H9 (cell line): ENCODE measurements around the gene MNAT1. TPM values are rescaled to one million over a fixed set of nuclear protein-coding genes. Genes with fewer than 3 reads are reported as not detected.

ENCODE experiments used
- DNase-seq: peaks from one replicate; pipeline ENCODE4 v3.0.0-alpha.2; 2017
- H2AFZ ChIP-seq: one replicate; pipeline ENCODE4 v1.6.1; 2013; ENCODE audit warnings: mild to moderate bottlenecking, low read length, control low read depth, moderate library complexity
- H2AK5ac ChIP-seq: 2 replicates; pipeline ENCODE4 v1.6.1; 2013; ENCODE audit warnings: low read length, control low read depth, mixed read lengths; ENCODE audit not compliant: insufficient read length
- H2BK120ac ChIP-seq: one replicate; pipeline ENCODE4 v1.6.1; 2013; ENCODE audit warnings: low read depth, mild to moderate bottlenecking, low read length, control low read depth, inconsistent platforms; ENCODE audit not compliant: poor library complexity, severe bottlenecking
- H2BK12ac ChIP-seq: 2 replicates; pipeline ENCODE4 v1.6.1; 2013; ENCODE audit warnings: low read length, control low read depth, mixed read lengths, low read depth; ENCODE audit not compliant: insufficient read length
- H2BK15ac ChIP-seq: 2 replicates; pipeline ENCODE4 v1.6.1; 2013; ENCODE audit warnings: low read depth, low read length, control low read depth
- H2BK20ac ChIP-seq: one replicate; pipeline ENCODE4 v1.6.1; 2013; ENCODE audit warnings: low read depth, mild to moderate bottlenecking, low read length, control low read depth, inconsistent platforms; ENCODE audit not compliant: poor library complexity, severe bottlenecking
- H2BK5ac ChIP-seq: 2 replicates; pipeline ENCODE4 v1.6.1; 2013; ENCODE audit warnings: low read length, control low read depth, mixed read lengths; ENCODE audit not compliant: insufficient read length
- H3K14ac ChIP-seq: 2 replicates; pipeline ENCODE4 v1.6.1; 2013; ENCODE audit warnings: low read length, control low read depth; ENCODE audit not compliant: insufficient read depth
- H3K18ac ChIP-seq: 2 replicates; pipeline ENCODE4 v1.6.1; 2013; ENCODE audit warnings: low read depth, mild to moderate bottlenecking, mixed read lengths, low read length, control low read depth; ENCODE audit not compliant: insufficient read length
- H3K23ac ChIP-seq: 2 replicates; pipeline ENCODE4 v1.6.1; 2013; ENCODE audit warnings: low read length, control low read depth, mixed read lengths, low read depth; ENCODE audit not compliant: insufficient read length
- H3K23me2 ChIP-seq: 2 replicates; pipeline ENCODE4 v1.6.1; 2013; ENCODE audit warnings: low read depth, mild to moderate bottlenecking, mixed read lengths, low read length, control low read depth; ENCODE audit not compliant: insufficient read length, poor library complexity, severe bottlenecking
- H3K27ac ChIP-seq: 2 replicates; pipeline ENCODE4 v1.5.1; 2013; ENCODE audit warnings: low read length, control low read depth, mixed read lengths, low read depth; ENCODE audit not compliant: insufficient read length
- H3K27me3 ChIP-seq: 2 replicates; pipeline ENCODE4 v1.6.1; 2013; ENCODE audit warnings: low read length, control low read depth, inconsistent platforms; ENCODE audit not compliant: insufficient read depth
- H3K4ac ChIP-seq: 2 replicates; pipeline ENCODE4 v1.6.1; 2013; ENCODE audit warnings: low read depth, mild to moderate bottlenecking, control low read depth, inconsistent platforms, low read length, moderate library complexity
- H3K4me1 ChIP-seq: 2 replicates; pipeline ENCODE4 v1.6.1; 2013; ENCODE audit warnings: low read length, control low read depth, inconsistent platforms; ENCODE audit not compliant: insufficient read depth
- H3K4me2 ChIP-seq: 2 replicates; pipeline ENCODE4 v1.6.1; 2013; ENCODE audit warnings: low read length, control low read depth, mixed read lengths; ENCODE audit not compliant: insufficient read length, insufficient read depth
- H3K56ac ChIP-seq: 2 replicates; pipeline ENCODE4 v1.6.1; 2013; ENCODE audit warnings: low read depth, mild to moderate bottlenecking, mixed read lengths, low read length, control low read depth; ENCODE audit not compliant: insufficient read length
- H3K79me1 ChIP-seq: 2 replicates; pipeline ENCODE4 v1.6.1; 2013; ENCODE audit warnings: low read depth, mild to moderate bottlenecking, moderate library complexity, low read length, control low read depth, inconsistent platforms; ENCODE audit not compliant: insufficient read depth, poor library complexity, severe bottlenecking
- H3K79me2 ChIP-seq: 2 replicates; pipeline ENCODE4 v1.6.1; 2013; ENCODE audit warnings: low read length, control low read depth, inconsistent platforms; ENCODE audit not compliant: insufficient read depth
- H3K9ac ChIP-seq: 2 replicates; pipeline ENCODE4 v1.6.1; 2013; ENCODE audit warnings: low read length, control low read depth, mixed read lengths; ENCODE audit not compliant: insufficient read length; ENCODE audit errors: extremely low read depth
- H3K9me3 ChIP-seq: one replicate; pipeline ENCODE4 v1.6.1; 2013; ENCODE audit warnings: low read depth, low read length, inconsistent platforms; ENCODE audit not compliant: control insufficient read depth
- H3T11ph ChIP-seq: one replicate; pipeline ENCODE4 v1.6.1; 2013; ENCODE audit warnings: mild to moderate bottlenecking, low read length, control low read depth, inconsistent platforms
- H4K20me1 ChIP-seq: one replicate; pipeline ENCODE4 v1.6.1; 2013; ENCODE audit not compliant: control insufficient read depth, insufficient read length, insufficient read depth
- H4K5ac ChIP-seq: 2 replicates; pipeline ENCODE4 v1.6.1; 2013; ENCODE audit warnings: low read depth, mild to moderate bottlenecking, mixed read lengths, low read length, control low read depth; ENCODE audit not compliant: insufficient read length
- H4K8ac ChIP-seq: replicated peaks from 2 replicates; pipeline ENCODE4 v1.6.1; 2013; ENCODE audit warnings: low read length, control low read depth, mixed read lengths, low read depth; ENCODE audit not compliant: insufficient read length
- H4K91ac ChIP-seq: 2 replicates; pipeline ENCODE4 v1.6.1; 2013; ENCODE audit warnings: low read depth, mild to moderate bottlenecking, moderate library complexity, mixed read lengths, low read length, control low read depth; ENCODE audit not compliant: insufficient read length
- H3K27ac Mint-ChIP-seq, 3 experiments: 2 replicates in 2 of 3; 3 replicates in 1 of 3; pipeline ENCODE4 v1.8.0; 2020 to 2021; ENCODE audit warnings: mixed read lengths in 3 of 3, mild to moderate bottlenecking in 1 of 3, moderate library complexity in 1 of 3
- H3K27me3 Mint-ChIP-seq: 2 replicates; pipeline ENCODE4 v1.8.0; 2021; ENCODE audit warnings: low read depth, mild to moderate bottlenecking, moderate library complexity, mixed read lengths
- H3K36me3 Mint-ChIP-seq, 3 experiments: 2 replicates in 2 of 3; 3 replicates in 1 of 3; pipeline ENCODE4 v1.8.0; 2020 to 2021; ENCODE audit warnings: low read depth in 3 of 3, mixed read lengths in 3 of 3; ENCODE audit not compliant: insufficient read depth in 1 of 3
- H3K4me1 Mint-ChIP-seq, 2 experiments: 2 replicates each; pipeline ENCODE4 v1.8.0; 2020; ENCODE audit warnings: mixed read lengths in 2 of 2
- H3K4me3 Mint-ChIP-seq, 2 experiments: 2 replicates in 1 of 2; 3 replicates in 1 of 2; pipeline ENCODE4 v1.8.0; 2020 to 2021; ENCODE audit warnings: mild to moderate bottlenecking in 2 of 2, mixed read lengths in 2 of 2, moderate library complexity in 1 of 2
- H3K9me3 Mint-ChIP-seq, 2 experiments: 2 replicates in 1 of 2; 3 replicates in 1 of 2; pipeline ENCODE4 v1.8.0; 2020; ENCODE audit warnings: mild to moderate bottlenecking in 2 of 2, mixed read lengths in 2 of 2, moderate library complexity in 1 of 2
- WGBS: extraction: QIAGEN DNeasy Blood & Tissue Kit; methylation state at CpG from one replicate; pipeline ENCODE4 v1.1.7; 2013; ENCODE audit warnings: missing lambda C conversion rate, low lambda C conversion rate, mixed read lengths; ENCODE audit not compliant: insufficient read length; ENCODE audit errors: extremely low coverage; 5-methylcytosine and 5-hydroxymethylcytosine counted together
- total RNA-seq: library from RNA; stranded (reverse); gene quantifications from 2 replicates; pipeline ENCODE4 v1.2.1, GENCODE V29; 2021
- TF ChIP-seq, protein P1 (sequence below): fragments of 200-600 bp; sonication (generic); conservative IDR thresholded peaks from 3 replicates; pipeline ENCODE4 v1.8.0; 2021; ENCODE audit warnings: antibody characterized with exemption, mild to moderate bottlenecking

The MNAT1 gene
- total RNA-seq, 1 experiment from 2014 or later = 43.1 TPM

DNA sequence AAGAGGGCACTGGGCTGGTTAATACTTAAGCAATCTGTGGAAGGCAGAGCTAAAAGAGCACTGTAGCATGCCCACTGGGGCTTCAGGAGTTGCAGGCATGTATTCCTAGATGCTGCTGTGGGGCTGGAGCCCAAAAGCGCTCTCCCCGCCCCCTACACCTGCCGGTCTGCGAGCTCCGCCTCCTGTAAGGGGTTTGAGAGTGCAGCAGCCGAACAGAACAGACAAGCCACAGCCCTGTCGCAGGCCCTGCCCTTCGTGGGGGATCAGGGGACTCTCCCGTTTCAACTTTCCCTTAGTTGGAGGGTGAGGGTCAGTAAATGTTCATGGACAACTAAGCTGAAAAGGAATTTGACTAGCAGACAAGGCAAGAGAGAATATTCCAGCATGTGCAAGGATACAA, 264.1 kb downstream of the MNAT1 start:
- H2BK5ac ChIP-seq = no peak overlapping the region
- H3K4me1 ChIP-seq = no peaks in the 10 kb centered on the region
- Mint-ChIP-seq H3K9me3 (peaks cover 0 to 2% of the 10 kb centered on the region in 2 experiments; a peak in 3 of 5 replicates), H3K4me3 (no peak overlapping the region), H3K4me1 (no peaks in the 10 kb centered on the region), H3K36me3 (peaks cover 9 to 14% (median 10%) of the 10 kb centered on the region in 3 experiments; a peak in 5 of 7 replicates), H3K27me3 (no peaks in the 10 kb centered on the region; the same call in 1 of the 2 replicates), H3K27ac (no peak overlapping the region)
- no peaks in the 10 kb centered on the region for H3K79me2 ChIP-seq
- H2BK12ac ChIP-seq = no peak overlapping the region
- H3T11ph ChIP-seq = no peak overlapping the region
- H2AFZ ChIP-seq = no peak overlapping the region
- H4K20me1 ChIP-seq = no peaks in the 10 kb centered on the region
- H3K27ac ChIP-seq = no peak overlapping the region
- WGBS = no CpG with 5 or more reads among the region's 9 CpGs
- no peak overlapping the region for H2BK20ac ChIP-seq
- H3K9ac ChIP-seq = no peak overlapping the region
- H2BK120ac ChIP-seq = no peak overlapping the region
- no peaks in the 10 kb centered on the region for H3K23me2 ChIP-seq
- TF ChIP-seq, protein P1, sequence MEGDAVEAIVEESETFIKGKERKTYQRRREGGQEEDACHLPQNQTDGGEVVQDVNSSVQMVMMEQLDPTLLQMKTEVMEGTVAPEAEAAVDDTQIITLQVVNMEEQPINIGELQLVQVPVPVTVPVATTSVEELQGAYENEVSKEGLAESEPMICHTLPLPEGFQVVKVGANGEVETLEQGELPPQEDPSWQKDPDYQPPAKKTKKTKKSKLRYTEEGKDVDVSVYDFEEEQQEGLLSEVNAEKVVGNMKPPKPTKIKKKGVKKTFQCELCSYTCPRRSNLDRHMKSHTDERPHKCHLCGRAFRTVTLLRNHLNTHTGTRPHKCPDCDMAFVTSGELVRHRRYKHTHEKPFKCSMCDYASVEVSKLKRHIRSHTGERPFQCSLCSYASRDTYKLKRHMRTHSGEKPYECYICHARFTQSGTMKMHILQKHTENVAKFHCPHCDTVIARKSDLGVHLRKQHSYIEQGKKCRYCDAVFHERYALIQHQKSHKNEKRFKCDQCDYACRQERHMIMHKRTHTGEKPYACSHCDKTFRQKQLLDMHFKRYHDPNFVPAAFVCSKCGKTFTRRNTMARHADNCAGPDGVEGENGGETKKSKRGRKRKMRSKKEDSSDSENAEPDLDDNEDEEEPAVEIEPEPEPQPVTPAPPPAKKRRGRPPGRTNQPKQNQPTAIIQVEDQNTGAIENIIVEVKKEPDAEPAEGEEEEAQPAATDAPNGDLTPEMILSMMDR = no peak
- no peak for DNase-seq
- H3K4me2 ChIP-seq = no peak overlapping the region
- no peak overlapping the region for H3K14ac ChIP-seq
- H4K91ac ChIP-seq = no peak overlapping the region
- no peak overlapping the region for H3K56ac ChIP-seq
- H4K8ac ChIP-seq = no peak overlapping the region
- H3K79me1 ChIP-seq = no peaks in the 10 kb centered on the region
- no peak overlapping the region for H3K18ac ChIP-seq
- no peaks in the 10 kb centered on the region for H3K27me3 ChIP-seq
- H3K9me3 ChIP-seq = no peaks in the 10 kb centered on the region
- H4K5ac ChIP-seq = no peak overlapping the region
- H3K23ac ChIP-seq = no peak overlapping the region
- H3K4ac ChIP-seq = no peak overlapping the region
- H2BK15ac ChIP-seq = no peak overlapping the region
- H2AK5ac ChIP-seq = no peak overlapping the region
